Aorta (tissue), 5 donors: ENCODE results near the gene ETFRF1. TPM values are rescaled to one million over a fixed set of nuclear protein-coding genes. Genes with fewer than 3 reads are reported as not detected.
A peak's percentile ranks its signal among the peaks of the same experiment; 100 is the strongest.

Source experiments
- ATAC-seq: fragments of 200-7000 bp; cut with Tn5 transposase; one replicate; pipeline ENCODE4 v1.9.1; 2022; ENCODE audit warnings: moderate library complexity; ENCODE audit not compliant: low FRiP score
- DNase-seq, 2 donors: peaks; one replicate each; pipeline ENCODE4 v3.0.0-alpha.2; 2020
- H3K27ac ChIP-seq, 2 donors: one replicate each; pipeline ENCODE4 v1.5.1; 2013; ENCODE audit warnings: low read length in 2 of 2, mild to moderate bottlenecking in 2 of 2, moderate library complexity in 2 of 2, control low read depth in 1 of 2, inconsistent platforms in 1 of 2, low read depth in 1 of 2
- H3K27me3 ChIP-seq, 2 donors: one replicate each; pipeline ENCODE4 v1.6.1; 2013; ENCODE audit warnings: control low read depth in 1 of 2, low read length in 1 of 2, mild to moderate bottlenecking in 1 of 2, moderate library complexity in 1 of 2; ENCODE audit not compliant: insufficient read depth in 2 of 2, control insufficient read depth in 1 of 2
- H3K36me3 ChIP-seq, 2 donors: one replicate each; pipeline ENCODE4 v1.6.1; 2013; ENCODE audit warnings: control low read depth in 1 of 2, low read length in 1 of 2, mild to moderate bottlenecking in 1 of 2; ENCODE audit not compliant: insufficient read depth in 2 of 2, control insufficient read depth in 1 of 2
- H3K4me1 ChIP-seq, 2 donors: one replicate each; pipeline ENCODE4 v1.6.1; 2013; ENCODE audit warnings: low read length in 2 of 2, control low read depth in 1 of 2, mild to moderate bottlenecking in 1 of 2, moderate library complexity in 1 of 2; ENCODE audit not compliant: insufficient read depth in 2 of 2, control insufficient read depth in 1 of 2
- H3K4me3 ChIP-seq, 2 donors: one replicate each; pipeline ENCODE4 v1.5.1; 2013; ENCODE audit warnings: low read length in 2 of 2, control low read depth in 1 of 2, mild to moderate bottlenecking in 1 of 2
- H3K9me3 ChIP-seq: one replicate; pipeline ENCODE4 v1.6.1; 2013; ENCODE audit warnings: mild to moderate bottlenecking, low read length; ENCODE audit not compliant: control insufficient read depth
- WGBS, 2 donors: extraction: QIAGEN DNeasy Blood & Tissue Kit; methylation state at CpG; one replicate each; pipeline ENCODE4 v1.1.7; 2013; 5-methylcytosine and 5-hydroxymethylcytosine counted together
- intact Hi-C, 2 donors: fragments of 100-400 bp; cut with DNase I; formaldehyde crosslinking; loops; one replicate each; pipeline versions ENCODE4 v1.14.2 to v1.15.0; 2022
- long read RNA-seq, 2 donors: library from polyadenylated mRNA; unstranded; transcript quantifications; one replicate each; pipeline ENCODE4 v2.0.0, GENCODE V29; 2020 to 2021
- polyA plus RNA-seq, 2 donors: library from polyadenylated mRNA; stranded (reverse); fragments of 200-250 nt; gene quantifications; one replicate each; pipeline ENCODE4 v1.2.3, GENCODE V29; 2013
- total RNA-seq, 2 donors: library from RNA; stranded (reverse); fragmentation: NEBNext Ultra II Directional; extraction: Animal tissue kit (Norgen Biotek cat#: 25700); gene quantifications; one replicate each; pipeline ENCODE4 v1.2.1, GENCODE V29; 2021
- donor health status: healthy with polysubstance abuse.
- donor health status: Bipolar disorder and iron deficiency.
- donor health status: DM: no; HTN: no; CAD: no.
- donor health status: DM: no; HTN: no; CAD: no.
- donor health status: DM: yes; HTN: yes; CAD: no.

ETFRF1 gene, protein sequence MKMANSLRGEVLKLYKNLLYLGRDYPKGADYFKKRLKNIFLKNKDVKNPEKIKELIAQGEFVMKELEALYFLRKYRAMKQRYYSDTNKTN
- total RNA-seq: 10 to 100 TPM; 21.3 to 25.3 TPM
- 10 to 100 TPM; 35.0 to 41.9 TPM for polyA plus RNA-seq
- long read RNA-seq, donor 1, transcript ETFRF1-201 (3 exons, 1,134 nt): major isoform, 19 of 38 reads
- long read RNA-seq, donor 1, partial matches to known transcripts: 0 of 38 reads
- long read RNA-seq, donor 1, other reads (novel, unspliced or antisense): 15 of 38 reads
- long read RNA-seq, donor 2, partial matches to known transcripts: 0 of 12 reads
- long read RNA-seq, donor 2, other reads (novel, unspliced or antisense): 7 of 12 reads

GRCh38 chr12:25195056-25195971 lies at the start of gene ETFRF1, which contains the start of gene DNAI7:
Gene ETFRF1 (plus strand): TSS chr12:25195237. CDS start chr12:25203957, 8,720 bp downstream.
Gene DNAI7 (minus strand): TSS chr12:25195160. CDS start chr12:25195078, 82 bp downstream.
- no peaks in the 10 kb centered on the region for H3K9me3 ChIP-seq
- ATAC-seq: peak; percentile 99
- peak; percentile 99 to 100 for DNase-seq
- peaks cover 0 to 1% of the 10 kb centered on the region in 2 donors for H3K4me1 ChIP-seq
- WGBS, 2 donors: 0% methylated on average over 54 of the region's 54 CpGs
- H3K27me3 ChIP-seq: no peaks in the 10 kb centered on the region
- intact Hi-C loops: no loop called here
- peak within 1 kb of the TSS; percentile 89 to 91 for H3K27ac ChIP-seq
- H3K4me3 ChIP-seq: peak within 1 kb of the TSS; percentile 80 to 84
- no peaks in the 10 kb centered on the region for H3K36me3 ChIP-seq

GRCh38 chr12:25146686-25147085 lies 48.4 kb upstream of the ETFRF1 start:
- ATAC-seq: no peak
- Histone ChIP-seq H3K27ac (no peak overlapping the region), H3K9me3 (no peaks in the 10 kb centered on the region), H3K36me3 (no peaks in the 10 kb centered on the region), H3K4me1 (no peaks in the 10 kb centered on the region), H3K4me3 (no peak overlapping the region), H3K27me3 (no peaks in the 10 kb centered on the region)
- DNase-seq: no peak
- 100% methylated on average over 1 of the region's 1 CpG for WGBS, 2 donors
- intact Hi-C loops: no loop called here

DNA sequence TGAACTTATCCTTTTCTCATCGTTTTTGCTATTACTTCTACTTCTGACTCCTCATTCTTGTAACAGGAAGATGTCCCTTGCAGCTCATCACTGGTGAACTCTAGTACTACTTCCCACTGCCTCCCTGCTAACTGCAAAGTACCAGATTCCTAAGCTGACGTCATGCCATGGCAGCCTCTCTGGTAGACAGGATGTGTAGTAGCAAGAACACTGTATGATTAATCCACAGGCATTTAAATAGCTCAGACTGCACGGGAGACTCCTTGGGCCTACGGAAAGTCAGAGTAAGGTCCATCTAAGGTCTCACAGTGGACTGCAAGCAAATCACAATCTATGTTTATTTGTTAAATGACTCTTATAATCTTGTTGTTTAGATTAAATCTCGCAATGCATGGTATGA lies 43.6 kb upstream of the ETFRF1 start:
- Histone ChIP-seq H3K4me1 (no peaks in the 10 kb centered on the region), H3K9me3 (no peaks in the 10 kb centered on the region), H3K27ac (no peak overlapping the region), H3K4me3 (no peak overlapping the region), H3K36me3 (no peaks in the 10 kb centered on the region), H3K27me3 (no peaks in the 10 kb centered on the region)
- 22% methylated on average over 5 of the region's 5 CpGs for WGBS, 2 donors
- peak; percentile 86 for ATAC-seq
- intact Hi-C loops: loop anchor here in 1 of 2 donors (5.0 kb wide), 1 partner anchor 154 kb away; no protein-coding TSS in a partner anchor
- peak; percentile 90 for DNase-seq

DNA sequence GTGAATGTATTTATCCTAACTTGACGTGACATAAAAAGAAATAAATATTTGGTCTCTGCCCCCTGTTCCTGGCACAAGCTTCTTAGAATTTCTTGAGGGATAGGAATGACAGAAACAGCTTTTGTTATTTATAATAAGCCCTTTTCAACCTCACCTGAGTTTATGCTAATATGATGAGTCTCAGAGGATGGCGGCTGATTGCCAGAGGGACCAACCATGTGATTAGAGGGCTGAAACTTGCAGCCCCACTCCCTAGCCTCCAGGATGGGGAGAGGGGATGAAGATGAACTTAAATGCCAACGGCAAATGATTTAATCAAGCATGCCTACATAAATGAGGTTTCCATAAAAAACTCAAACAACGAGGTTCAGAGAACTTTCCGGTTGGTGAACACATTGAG lies 43.0 kb upstream of the ETFRF1 start:
- intact Hi-C loops: loop anchor here in 1 of 2 donors (5.0 kb wide), 1 partner anchor 155 kb away; no protein-coding TSS in a partner anchor
- Histone ChIP-seq H3K4me3 (no peak overlapping the region), H3K36me3 (no peaks in the 10 kb centered on the region), H3K27ac (no peak overlapping the region), H3K4me1 (no peaks in the 10 kb centered on the region), H3K9me3 (no peaks in the 10 kb centered on the region), H3K27me3 (no peaks in the 10 kb centered on the region)
- ATAC-seq (no peak), DNase-seq (no peak)
- WGBS, 2 donors: 71 to 73% methylated on average over 5 of the region's 5 CpGs

DNA sequence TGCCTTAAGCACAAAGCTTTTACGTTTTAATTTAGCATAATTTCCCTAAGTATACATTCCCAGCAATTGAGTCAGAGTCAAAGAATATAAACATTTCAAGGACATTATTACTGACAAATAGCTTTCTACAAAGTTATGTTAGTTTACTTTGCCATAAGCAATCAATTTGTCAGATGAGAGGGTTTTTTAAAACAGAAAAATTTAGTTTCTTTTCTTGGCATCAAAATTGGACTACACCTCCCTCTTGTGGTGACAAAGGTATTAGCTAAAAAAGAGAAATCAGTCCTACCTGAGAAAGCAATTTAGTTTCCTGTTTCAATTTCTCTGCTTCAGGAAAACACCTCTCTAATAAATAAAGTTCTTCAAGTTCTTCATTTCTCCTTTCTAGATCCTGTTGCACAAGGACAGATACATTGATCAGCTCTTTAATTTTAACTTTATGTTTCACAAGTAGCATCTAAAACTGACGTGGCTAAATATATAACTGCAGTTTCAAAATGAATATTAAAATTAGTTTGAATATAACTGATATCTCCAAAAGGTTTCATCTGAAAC lies 39.9 kb upstream of the ETFRF1 start:
- Histone ChIP-seq H3K4me3 (no peak overlapping the region), H3K9me3 (no peaks in the 10 kb centered on the region), H3K27ac (no peak overlapping the region), H3K27me3 (no peaks in the 10 kb centered on the region), H3K4me1 (no peaks in the 10 kb centered on the region), H3K36me3 (no peaks in the 10 kb centered on the region)
- intact Hi-C loops: no loop called here
- ATAC-seq (no peak), DNase-seq (no peak)
- 58 to 62% methylated on average over 2 of the region's 2 CpGs for WGBS, 2 donors

DNA sequence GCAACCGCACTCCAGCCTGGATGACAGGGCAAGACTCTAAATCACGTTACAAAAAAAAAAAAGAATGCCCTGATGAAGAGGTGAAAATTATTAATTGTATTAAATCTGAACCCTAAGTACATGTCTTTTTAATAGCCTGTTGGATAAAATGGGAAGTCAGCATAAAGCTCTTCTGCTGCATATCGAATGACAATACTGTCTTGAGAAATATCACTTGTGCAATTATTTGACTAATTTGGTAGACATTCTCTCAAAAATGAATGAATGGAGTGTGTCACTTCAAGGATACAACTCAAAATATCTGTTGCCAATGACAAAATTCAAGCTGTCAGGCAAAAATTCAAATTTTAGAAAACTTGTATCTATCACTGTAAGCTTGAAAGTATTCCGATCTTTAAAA lies 39.0 kb upstream of the ETFRF1 start:
- H3K27ac ChIP-seq: no peak overlapping the region
- H3K36me3 ChIP-seq: no peaks in the 10 kb centered on the region
- no peak overlapping the region for H3K4me3 ChIP-seq
- DNase-seq (no peak), ATAC-seq (no peak)
- no peaks in the 10 kb centered on the region for H3K9me3 ChIP-seq
- 95 to 96% methylated on average over 4 of the region's 4 CpGs for WGBS, 2 donors
- intact Hi-C loops: no loop called here
- no peaks in the 10 kb centered on the region for H3K4me1 ChIP-seq
- H3K27me3 ChIP-seq: no peaks in the 10 kb centered on the region

DNA sequence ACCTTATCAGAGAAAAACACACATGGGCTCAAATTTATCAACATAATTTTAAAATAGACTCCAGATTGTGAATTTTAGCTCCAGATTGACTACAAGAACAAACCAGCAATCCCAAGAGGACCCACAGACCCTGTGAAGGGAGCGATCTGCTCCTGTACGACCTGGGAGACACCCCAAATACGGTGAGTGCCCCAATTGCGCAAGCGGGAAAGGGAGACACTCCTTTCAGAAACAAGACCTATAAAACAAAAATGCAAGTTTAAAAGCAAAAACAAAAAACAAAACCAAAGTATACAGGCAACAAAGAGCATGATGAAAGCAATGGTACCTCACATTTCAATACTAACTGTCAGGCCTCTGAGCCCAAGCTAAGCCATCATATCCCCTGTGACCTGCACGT lies 32.2 kb upstream of the ETFRF1 start:
- no peak for DNase-seq
- no peaks in the 10 kb centered on the region for H3K27me3 ChIP-seq
- intact Hi-C loops: no loop called here

DNA sequence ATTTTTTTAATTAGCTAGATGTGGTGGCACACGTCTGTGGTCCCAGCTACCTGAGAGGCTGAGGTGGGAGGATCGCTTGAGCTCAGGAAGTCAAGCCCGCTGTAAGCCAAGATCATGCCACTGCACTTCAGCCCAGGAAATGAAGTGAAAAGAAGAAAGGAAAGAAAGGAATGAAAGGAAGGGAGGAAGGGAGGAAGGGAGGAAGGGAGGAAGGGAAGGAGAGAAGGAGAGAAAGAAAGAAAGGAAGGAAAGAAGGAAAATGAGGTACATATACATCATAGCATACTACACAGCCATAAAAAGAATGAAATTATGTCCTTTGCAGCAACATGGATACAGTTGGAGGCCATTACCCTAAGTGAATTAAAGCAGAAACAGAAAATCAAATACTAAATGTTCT lies 12.3 kb upstream of the ETFRF1 start:
- Histone ChIP-seq H3K27me3 (no peaks in the 10 kb centered on the region), H3K9me3 (no peaks in the 10 kb centered on the region), H3K36me3 (no peaks in the 10 kb centered on the region), H3K27ac (no peak overlapping the region), H3K4me1 (no peaks in the 10 kb centered on the region), H3K4me3 (no peak overlapping the region)
- intact Hi-C loops: no loop called here
- DNase-seq: no peak
- 79% methylated on average over 3 of the region's 3 CpGs for WGBS, 2 donors
- no peak for ATAC-seq

More for the DNA sequence above, 32.2 kb upstream of the ETFRF1 start:
- ATAC-seq: no peak
- no peak overlapping the region for H3K4me3 ChIP-seq
- no peaks in the 10 kb centered on the region for H3K36me3 ChIP-seq
- no peaks in the 10 kb centered on the region for H3K4me1 ChIP-seq
- H3K9me3 ChIP-seq: no peaks in the 10 kb centered on the region
- no peak overlapping the region for H3K27ac ChIP-seq
- 51 to 63% methylated on average over 6 of the region's 6 CpGs for WGBS, 2 donors
